VCaP (cell line): Measurements from ENCODE around the gene RGS11.

Source experiments
- H3K27ac ChIP-seq: fragments of 450-650 bp; 2 replicates; pipeline ENCODE4 v1.5.1; 2017
- TF ChIP-seq, protein P1 (sequence below): fragments of 450-650 bp; conservative IDR thresholded peaks from 2 replicates; pipeline ENCODE4 v1.5.1; 2017; ENCODE audit warnings: mild to moderate bottlenecking, moderate library complexity

The RGS11 gene

DNA sequence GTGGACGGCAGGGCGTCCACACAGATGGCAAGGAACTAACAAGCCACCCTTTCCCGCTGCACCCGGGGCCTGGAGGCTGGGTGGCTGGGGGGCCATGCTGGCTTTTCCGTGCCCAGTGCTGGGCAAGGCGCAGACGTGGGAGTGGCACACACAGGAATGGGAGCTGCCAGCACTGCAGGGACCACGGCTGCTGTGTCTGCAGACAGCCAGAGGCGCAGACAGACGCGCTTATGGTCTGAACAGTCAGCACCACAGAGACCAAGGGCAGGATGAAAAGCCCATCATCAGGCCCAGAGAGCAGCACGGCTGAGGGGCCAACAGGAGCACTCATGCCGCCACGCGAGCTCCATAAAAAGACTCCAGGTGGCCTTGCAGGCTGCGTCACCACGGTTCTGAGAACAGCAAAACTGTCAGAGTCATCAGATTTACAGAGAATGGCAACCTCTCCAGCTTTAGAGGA, 31.2 kb upstream of the RGS11 start:
- H3K27ac ChIP-seq = no peak overlapping the region
- TF ChIP-seq, protein P1, sequence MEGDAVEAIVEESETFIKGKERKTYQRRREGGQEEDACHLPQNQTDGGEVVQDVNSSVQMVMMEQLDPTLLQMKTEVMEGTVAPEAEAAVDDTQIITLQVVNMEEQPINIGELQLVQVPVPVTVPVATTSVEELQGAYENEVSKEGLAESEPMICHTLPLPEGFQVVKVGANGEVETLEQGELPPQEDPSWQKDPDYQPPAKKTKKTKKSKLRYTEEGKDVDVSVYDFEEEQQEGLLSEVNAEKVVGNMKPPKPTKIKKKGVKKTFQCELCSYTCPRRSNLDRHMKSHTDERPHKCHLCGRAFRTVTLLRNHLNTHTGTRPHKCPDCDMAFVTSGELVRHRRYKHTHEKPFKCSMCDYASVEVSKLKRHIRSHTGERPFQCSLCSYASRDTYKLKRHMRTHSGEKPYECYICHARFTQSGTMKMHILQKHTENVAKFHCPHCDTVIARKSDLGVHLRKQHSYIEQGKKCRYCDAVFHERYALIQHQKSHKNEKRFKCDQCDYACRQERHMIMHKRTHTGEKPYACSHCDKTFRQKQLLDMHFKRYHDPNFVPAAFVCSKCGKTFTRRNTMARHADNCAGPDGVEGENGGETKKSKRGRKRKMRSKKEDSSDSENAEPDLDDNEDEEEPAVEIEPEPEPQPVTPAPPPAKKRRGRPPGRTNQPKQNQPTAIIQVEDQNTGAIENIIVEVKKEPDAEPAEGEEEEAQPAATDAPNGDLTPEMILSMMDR = no peak

DNA sequence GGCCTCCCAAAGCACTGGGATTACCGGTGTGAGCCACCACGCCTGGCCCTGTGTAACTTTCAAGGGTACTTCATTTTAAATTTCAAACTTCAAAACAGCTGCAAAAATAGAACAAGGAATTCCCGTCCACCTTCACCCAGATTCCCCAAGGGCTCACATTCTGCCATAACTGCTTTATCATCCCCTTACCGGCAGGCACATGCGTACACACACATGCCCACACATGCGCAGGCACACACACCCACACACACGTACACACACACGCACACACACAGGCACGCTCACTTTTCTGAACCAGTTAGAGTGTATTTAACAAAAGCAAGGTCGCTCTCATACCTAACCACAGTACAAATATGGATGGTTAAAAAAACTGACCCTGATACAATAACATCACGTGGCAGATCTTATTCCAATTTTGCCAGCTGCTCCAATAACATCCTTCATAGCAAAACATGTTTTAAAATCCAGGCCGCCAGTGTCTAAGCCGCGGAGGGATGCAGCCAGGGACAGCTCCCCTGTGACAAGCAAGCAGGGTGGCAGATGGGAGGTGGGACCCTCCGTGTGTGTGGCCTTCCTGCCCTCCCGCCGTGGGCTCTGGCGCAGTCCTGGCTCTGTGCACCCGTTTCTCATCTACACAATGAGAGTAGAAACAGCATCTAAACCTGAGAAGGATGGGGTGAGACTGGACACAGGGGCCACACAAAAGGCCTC, 30.3 kb upstream of the RGS11 start:
- TF ChIP-seq, protein P1 = no peak

DNA sequence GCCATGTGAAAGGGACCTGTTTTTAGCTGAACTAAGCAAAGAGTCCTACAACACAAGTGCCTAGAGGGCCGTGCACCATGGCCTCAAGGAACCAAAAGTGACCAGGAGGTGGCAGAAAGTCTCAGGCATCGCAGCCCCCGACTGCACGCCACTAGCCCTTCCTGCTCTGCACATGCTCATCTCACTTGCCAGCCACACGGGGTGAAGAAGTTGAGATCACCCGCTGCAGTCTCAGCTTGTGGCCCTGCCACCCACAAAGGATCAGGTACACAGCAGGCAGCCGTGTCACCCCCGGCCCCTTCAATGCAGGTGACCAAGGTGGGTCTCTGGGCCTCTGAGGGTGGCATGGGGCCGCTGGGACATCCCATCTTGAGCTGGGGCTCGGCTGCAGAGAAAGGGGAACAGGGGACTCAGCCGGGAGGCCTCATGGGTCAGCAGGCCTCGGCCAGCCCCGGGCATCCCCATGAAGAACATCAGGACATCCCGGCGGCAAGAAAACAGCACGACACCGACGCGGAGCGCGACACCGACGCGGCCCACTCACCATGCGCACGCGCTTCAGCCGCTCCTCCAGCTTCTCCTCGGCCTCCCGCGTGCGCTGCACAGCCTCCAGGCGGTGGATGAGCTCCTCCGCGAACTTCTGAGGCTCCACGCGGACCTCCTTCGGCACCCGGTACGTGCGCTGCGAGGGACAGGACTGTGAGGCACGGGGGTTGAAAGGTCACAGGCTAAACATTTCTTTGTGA, 28.2 kb upstream of the RGS11 start:
- H3K27ac ChIP-seq = no peak overlapping the region

More for the DNA sequence above, 30.3 kb upstream of the RGS11 start:
- H3K27ac ChIP-seq = no peak overlapping the region

DNA sequence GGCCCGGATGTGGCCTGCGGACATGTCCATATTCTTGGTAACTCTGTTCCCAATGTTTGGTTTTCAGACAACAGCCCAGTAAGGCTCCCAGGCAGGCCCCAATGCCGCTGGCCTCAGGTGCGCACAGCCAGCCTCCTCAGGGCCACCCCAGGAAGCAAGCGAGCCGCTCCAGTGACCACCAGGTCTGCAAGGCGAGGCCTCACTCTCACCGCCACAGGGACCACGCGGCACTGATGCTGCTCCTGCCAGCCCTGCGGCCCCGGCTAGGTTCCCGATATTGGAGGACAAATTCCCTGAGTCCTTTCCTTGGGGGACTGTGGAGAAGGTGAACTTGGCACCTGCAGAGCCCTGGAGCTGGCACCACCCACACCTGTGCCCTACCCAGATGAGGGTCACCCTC, 26.2 kb upstream of the RGS11 start:
- TF ChIP-seq, protein P1 = no peak

More for the DNA sequence above, 28.2 kb upstream of the RGS11 start:
- TF ChIP-seq, protein P1 = no peak

DNA sequence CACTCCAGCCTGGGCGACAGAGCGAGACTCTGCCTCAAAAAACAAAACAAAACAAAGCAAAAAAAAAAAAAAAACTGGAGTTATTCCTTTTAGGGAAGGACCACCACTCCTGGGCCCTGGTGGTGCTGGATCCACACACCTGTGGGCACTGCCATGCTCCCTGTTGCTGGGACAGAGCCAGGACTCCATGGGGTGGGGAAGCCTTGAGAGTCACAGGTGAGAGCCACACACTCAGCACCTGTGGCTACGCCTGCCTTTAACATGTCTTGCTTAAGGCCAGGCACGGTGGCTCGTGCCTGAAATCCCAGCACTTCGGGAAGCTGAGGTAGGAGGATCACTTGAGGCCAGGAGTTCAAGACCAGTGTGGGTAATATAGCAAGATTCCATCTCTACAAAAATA, 25.5 kb upstream of the RGS11 start:
- TF ChIP-seq, protein P1 = no peak
- H3K27ac ChIP-seq = no peak overlapping the region

More for the DNA sequence above, 26.2 kb upstream of the RGS11 start:
- no peak overlapping the region for H3K27ac ChIP-seq

DNA sequence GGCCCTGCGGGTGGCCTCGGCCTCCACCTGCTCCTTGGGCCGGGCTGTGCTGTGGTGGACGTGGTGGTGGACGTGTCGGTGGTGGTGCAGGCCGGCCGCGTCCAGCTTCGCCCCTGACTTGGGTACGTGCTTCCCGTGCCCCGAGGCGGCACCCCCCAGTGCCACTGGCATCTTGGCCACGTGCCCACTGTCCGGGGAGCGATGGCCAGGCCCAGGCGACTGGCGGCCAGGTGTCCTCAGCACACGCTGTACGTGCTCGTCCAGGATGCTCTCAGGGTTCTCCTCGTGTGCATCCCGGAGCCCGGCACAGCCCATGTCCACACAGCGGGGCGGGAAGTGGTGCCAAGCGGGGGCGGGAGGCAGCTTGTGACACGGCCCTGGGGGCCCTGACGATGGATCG, 22.1 kb upstream of the RGS11 start:
- TF ChIP-seq, protein P1 = no peak
- H3K27ac ChIP-seq = no peak overlapping the region

DNA sequence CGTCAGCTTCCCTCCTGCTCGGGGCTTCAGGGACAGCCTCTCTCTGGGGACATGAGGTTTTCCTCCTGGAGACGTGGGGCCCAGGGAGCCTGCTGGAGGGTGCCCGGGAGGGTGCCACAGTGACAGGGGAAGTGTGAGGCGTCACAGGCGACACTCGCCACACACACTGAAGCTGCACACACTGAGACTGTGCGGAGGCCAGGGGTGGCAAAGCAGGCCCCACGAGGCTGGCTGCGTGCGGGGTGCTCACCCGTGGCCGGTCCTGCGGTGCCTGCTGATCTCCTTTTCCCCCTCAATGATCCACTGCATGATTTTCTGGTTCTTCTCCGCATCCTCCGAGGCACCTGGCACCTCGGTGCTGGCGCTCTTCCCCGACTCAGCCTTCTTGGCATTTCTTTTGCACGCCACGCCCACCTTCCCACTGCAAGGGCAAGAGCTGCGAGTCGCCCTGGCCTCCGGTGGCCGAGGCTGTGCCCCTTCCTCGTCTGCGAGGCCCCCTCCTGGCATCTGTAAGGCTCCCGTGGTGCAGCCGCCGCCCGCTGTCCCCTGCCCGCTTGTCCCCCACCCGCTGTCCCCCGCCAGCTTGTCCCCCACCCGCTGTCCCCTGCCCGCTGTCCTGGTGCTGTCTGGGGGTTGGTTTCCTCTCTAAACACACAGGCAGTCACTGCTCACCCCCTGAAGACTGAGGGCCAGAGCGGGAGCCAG, 21.2 kb upstream of the RGS11 start:
- H3K27ac ChIP-seq = no peak overlapping the region
- TF ChIP-seq, protein P1 = no peak
